Activated B cell treated with CpG ODN at 0.5 μM for 24 hours (primary cell): ENCODE data around the gene ZMYND10. TPM values are rescaled to one million over a fixed set of nuclear protein-coding genes. Genes with fewer than 3 reads are reported as not detected.

Experiments
- ATAC-seq: fragments of 200-7000 bp; cut with Tn5 transposase; one replicate; pipeline ENCODE4 v1.10.0; 2021; ENCODE audit warnings: low read depth, mild to moderate bottlenecking, moderate library complexity
- CTCF ChIA-PET: fragments of 350-600 bp; sonication (Branson Sonifier 250); formaldehyde crosslinking; loops from one replicate; lab custom pipeline; 2021; ENCODE audit warnings: antibody characterized with exemption; lab: Charles Lee
- POLR2A ChIA-PET: fragments of 350-600 bp; sonication (Branson Sonifier 250); formaldehyde crosslinking; loops from one replicate; lab custom pipeline; 2021; ENCODE audit warnings: antibody characterized with exemption; lab: Charles Lee
- DNase-seq: peaks from one replicate; pipeline ENCODE4 v3.0.0; 2022
- H3K27ac Mint-ChIP-seq: one replicate; pipeline ENCODE4 v1.8.0; 2020; ENCODE audit warnings: mixed read lengths
- H3K27me3 Mint-ChIP-seq: one replicate; pipeline ENCODE4 v1.8.0; 2021; ENCODE audit warnings: mixed read lengths
- H3K36me3 Mint-ChIP-seq: one replicate; pipeline ENCODE4 v1.8.0; 2021; ENCODE audit warnings: low read depth, mixed read lengths
- H3K4me1 Mint-ChIP-seq: one replicate; pipeline ENCODE4 v1.8.0; 2021; ENCODE audit warnings: mixed read lengths
- H3K4me3 Mint-ChIP-seq: one replicate; pipeline ENCODE4 v1.8.0; 2020; ENCODE audit warnings: mild to moderate bottlenecking, mixed read lengths
- H3K9me3 Mint-ChIP-seq: one replicate; pipeline ENCODE4 v1.8.0; 2020; ENCODE audit warnings: mixed read lengths
- intact Hi-C: fragments of 100-400 bp; cut with micrococcal nuclease; formaldehyde crosslinking; loops from one replicate; pipeline ENCODE4 v1.15.1; 2024
- total RNA-seq: library from RNA; stranded (reverse); gene quantifications from 2 replicates; pipeline ENCODE4 v1.2.3, GENCODE V29; 2022
- TF ChIP-seq, protein P1 (sequence below): fragments of 200-600 bp; IDR thresholded peaks from one replicate; pipeline ENCODE4 v1.8.0; 2022; ENCODE audit warnings: antibody characterized with exemption, mild to moderate bottlenecking

ZMYND10 gene
- total RNA-seq, 1 donor from 2014 or later, result 0.64 TPM

DNA sequence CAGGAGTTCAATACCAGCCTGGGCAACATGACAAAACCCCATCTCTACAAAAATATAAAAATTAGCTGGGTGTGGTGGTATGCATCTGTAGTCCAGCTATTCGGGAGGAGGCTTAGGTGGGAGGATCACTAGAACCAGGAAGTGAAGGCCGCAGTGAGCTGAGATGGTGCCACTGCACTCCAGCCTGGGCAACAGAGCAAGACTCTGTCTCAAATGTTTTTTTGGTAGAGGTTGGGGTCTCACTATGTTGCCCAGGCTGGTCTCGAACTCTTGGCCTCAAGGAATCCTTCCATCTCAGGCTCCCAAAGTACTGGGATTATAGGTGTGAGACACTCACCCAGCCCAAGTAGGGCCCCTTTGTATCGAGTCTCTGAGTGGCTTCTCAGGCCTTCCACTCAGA is 51.4 kb downstream of the ZMYND10 start:
- Mint-ChIP-seq H3K4me1 (peaks cover 32% of the 10 kb centered on the region), H3K9me3 (no peaks in the 10 kb centered on the region), H3K4me3 (no peak overlapping the region), H3K27ac (no peak overlapping the region), H3K27me3 (no peaks in the 10 kb centered on the region), H3K36me3 (peaks cover 26% of the 10 kb centered on the region)
- TF ChIP-seq, protein P1, sequence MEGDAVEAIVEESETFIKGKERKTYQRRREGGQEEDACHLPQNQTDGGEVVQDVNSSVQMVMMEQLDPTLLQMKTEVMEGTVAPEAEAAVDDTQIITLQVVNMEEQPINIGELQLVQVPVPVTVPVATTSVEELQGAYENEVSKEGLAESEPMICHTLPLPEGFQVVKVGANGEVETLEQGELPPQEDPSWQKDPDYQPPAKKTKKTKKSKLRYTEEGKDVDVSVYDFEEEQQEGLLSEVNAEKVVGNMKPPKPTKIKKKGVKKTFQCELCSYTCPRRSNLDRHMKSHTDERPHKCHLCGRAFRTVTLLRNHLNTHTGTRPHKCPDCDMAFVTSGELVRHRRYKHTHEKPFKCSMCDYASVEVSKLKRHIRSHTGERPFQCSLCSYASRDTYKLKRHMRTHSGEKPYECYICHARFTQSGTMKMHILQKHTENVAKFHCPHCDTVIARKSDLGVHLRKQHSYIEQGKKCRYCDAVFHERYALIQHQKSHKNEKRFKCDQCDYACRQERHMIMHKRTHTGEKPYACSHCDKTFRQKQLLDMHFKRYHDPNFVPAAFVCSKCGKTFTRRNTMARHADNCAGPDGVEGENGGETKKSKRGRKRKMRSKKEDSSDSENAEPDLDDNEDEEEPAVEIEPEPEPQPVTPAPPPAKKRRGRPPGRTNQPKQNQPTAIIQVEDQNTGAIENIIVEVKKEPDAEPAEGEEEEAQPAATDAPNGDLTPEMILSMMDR, result no peak
- no peak for ATAC-seq
- intact Hi-C loops, result loop anchor here (10.0 kb wide), 2 partner anchors 489 to 1269 kb away; partner anchors contain the start of genes IMPDH2, INKA1 and NDUFAF3
- no peak for DNase-seq
- POLR2A ChIA-PET, result interaction anchor here (1.6 kb wide), 1 partner anchor 44 kb away, joined by 5 read pairs; no protein-coding TSS in a partner anchor
- CTCF ChIA-PET, result no interaction called here

DNA sequence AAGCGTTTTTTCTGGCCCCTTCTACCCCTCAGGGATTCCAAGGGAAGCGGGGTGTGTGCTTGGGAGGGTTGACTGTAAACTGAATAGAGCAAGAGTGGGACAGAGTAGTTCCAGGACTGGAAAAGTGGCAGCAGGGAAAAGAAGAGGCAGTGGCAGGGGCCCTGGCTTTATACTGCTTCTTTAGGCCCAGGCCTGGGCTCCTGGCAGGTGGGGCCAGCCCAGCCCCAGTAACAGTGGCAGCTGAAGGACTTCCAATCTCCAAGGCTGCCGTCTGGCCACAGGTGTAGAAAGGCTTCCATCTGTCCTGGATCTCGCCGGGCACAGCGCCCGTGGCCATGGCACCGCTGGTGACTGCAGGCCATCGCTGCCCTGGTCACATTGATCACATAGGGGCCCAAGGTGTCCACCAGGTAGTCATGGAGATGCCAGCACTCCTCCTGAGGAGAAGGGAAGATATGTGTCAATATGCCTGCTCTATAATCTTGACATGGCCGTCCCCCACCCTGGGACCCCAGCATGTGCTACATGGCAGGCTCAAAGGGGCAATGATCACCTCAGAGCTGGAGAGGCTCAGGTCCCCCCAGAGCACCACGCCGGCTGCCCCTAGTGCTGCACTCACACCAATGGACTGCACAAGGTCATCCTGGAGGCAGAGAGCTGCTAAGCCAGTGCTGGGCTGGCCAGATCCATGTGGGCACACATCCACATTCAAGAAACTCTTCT is 52.3 kb downstream of the ZMYND10 start:
- ATAC-seq (no peak), DNase-seq (no peak)
- no peaks in the 10 kb centered on the region for H3K9me3 Mint-ChIP-seq
- H3K27me3 Mint-ChIP-seq, result no peaks in the 10 kb centered on the region
- peaks cover 31% of the 10 kb centered on the region for H3K36me3 Mint-ChIP-seq
- TF ChIP-seq, protein P1, result no peak
- CTCF ChIA-PET, result interaction anchor here (0.6 to 1.5 kb wide), 2 partner anchors 99 to 624 kb away, joined by 4 to 5 read pairs; no protein-coding TSS in a partner anchor
- peak overlapping the region; percentile 86 for H3K4me3 Mint-ChIP-seq
- peaks cover 25% of the 10 kb centered on the region for H3K4me1 Mint-ChIP-seq
- POLR2A ChIA-PET, result interaction anchor here (0.9 to 2.0 kb wide), 5 partner anchors 28 to 204 kb away, joined by 3 to 25 read pairs (median 5); partner anchors contain the start of gene RBM5
- intact Hi-C loops, result loop anchor here (2.0 to 10.0 kb wide), 3 partner anchors 488 to 1268 kb away; partner anchors contain the start of genes AMIGO3, IMPDH2, INKA1 and NDUFAF3
- H3K27ac Mint-ChIP-seq, result peak overlapping the region; percentile 95

DNA sequence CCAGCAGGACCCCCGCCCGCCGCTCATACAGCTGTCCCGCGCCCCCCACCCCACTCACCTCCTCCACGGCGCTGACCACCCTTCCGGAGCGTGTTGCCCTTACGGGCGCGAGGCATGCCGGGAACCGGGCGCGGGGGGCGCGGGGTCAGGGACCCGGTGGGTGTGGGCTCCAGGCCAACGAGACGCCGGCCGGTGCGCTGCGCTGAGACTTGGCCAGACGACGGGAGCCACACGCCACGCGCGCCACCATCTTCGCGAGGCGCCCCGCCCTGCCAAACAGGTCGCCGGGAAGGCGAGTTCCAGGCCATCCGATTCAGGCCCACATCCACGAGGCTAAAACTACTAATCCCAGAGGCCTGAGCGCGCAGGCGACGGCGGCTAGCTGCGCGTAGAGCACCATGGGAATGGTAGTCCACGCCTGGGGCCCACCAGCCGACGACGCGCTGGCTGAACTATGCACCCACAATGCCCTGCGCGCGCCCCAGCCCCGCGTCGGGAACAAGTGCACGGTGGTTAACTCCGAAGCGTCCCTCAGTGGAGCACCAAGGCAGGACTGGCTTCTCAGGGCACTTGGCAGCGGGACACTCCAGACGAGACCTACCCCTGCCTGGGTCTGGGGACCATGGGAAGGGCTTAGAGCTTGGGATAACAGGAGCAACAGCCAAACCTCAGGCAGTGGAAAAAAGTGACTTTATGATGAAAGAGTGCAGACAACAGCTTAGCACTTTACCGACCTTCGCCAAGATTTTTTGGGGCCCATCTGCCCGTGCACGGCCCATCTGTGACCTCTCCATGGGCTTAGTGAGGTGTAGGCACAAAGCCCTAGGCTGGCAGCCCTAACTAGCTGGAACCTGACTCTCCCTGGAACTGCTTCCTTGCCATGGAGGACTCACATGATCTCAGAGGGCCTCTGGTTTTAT is 53.1 kb downstream of the ZMYND10 start, which contains the start of gene IFRD2:
TSS of gene IFRD2 (minus strand) at position 271 of the 920 bp plus-strand sequence. CDS start at position 116, 155 bp downstream.
- intact Hi-C loops, result loop anchor here (1.0 to 10.0 kb wide), 10 partner anchors 29 to 1268 kb away; partner anchors contain the start of genes AMIGO3, CYB561D2, IMPDH2 and INKA1
- Mint-ChIP-seq H3K36me3 (peaks cover 39% of the 10 kb centered on the region), H3K4me3 (peak within 1 kb of the TSS; percentile 86), H3K27ac (peak within 1 kb of the TSS; percentile 95), H3K27me3 (no peaks in the 10 kb centered on the region), H3K9me3 (no peaks in the 10 kb centered on the region), H3K4me1 (peaks cover 20% of the 10 kb centered on the region)
- ChIA-PET CTCF (interaction anchor here (0.6 to 1.8 kb wide), 3 partner anchors 67 to 623 kb away, joined by 4 to 5 read pairs (median 4); no protein-coding TSS in a partner anchor), POLR2A (interaction anchor here (0.9 to 2.0 kb wide), 15 partner anchors 11 to 204 kb away, joined by 3 to 25 read pairs (median 6); partner anchors contain the start of genes CYB561D2, NPRL2, RASSF1 and RBM5)
- TF ChIP-seq, protein P1, result no peak
- DNase-seq, result peak; percentile 87
- ATAC-seq, result peak; percentile 99

Other genes starting within 250 kb of the ZMYND10 start
- gene SEMA3F, start 190.4 kb downstream of the ZMYND10 start, total RNA-seq, result 0.34 TPM in 1 of 2 replicates, not detected in the other
- not detected in 2 replicates for gene GNAT1, start 154.1 kb downstream of the ZMYND10 start, total RNA-seq
- gene SLC38A3, start 140.5 kb downstream of the ZMYND10 start, total RNA-seq, result not detected in 2 replicates
- gene GNAI2, start 109.5 kb downstream of the ZMYND10 start, total RNA-seq, result 281 and 295 TPM in 2 replicates
- gene SEMA3B, start 76.6 kb downstream of the ZMYND10 start, total RNA-seq, result 0.15 TPM in 1 of 2 replicates, not detected in the other
- gene LSMEM2, start 66.6 kb downstream of the ZMYND10 start, total RNA-seq, result not detected in 2 replicates
- gene IFRD2, start 53.3 kb downstream of the ZMYND10 start, total RNA-seq, result 92.2 and 105 TPM in 2 replicates
- gene HYAL3, start 46.3 kb downstream of the ZMYND10 start, total RNA-seq, result 2.0 and 2.5 TPM in 2 replicates
- 23.9 and 24.8 TPM in 2 replicates for gene NAA80, start 46.3 kb downstream of the ZMYND10 start, total RNA-seq
- 0.47 and 0.73 TPM in 2 replicates for gene HYAL1, start 42.2 kb downstream of the ZMYND10 start, total RNA-seq
- gene HYAL2, start 23.0 kb downstream of the ZMYND10 start, total RNA-seq, result 4.2 and 4.4 TPM in 2 replicates
- gene TUSC2, start 17.5 kb downstream of the ZMYND10 start, total RNA-seq, result 32.2 and 33.4 TPM in 2 replicates
- gene RASSF1, start 4.9 kb downstream of the ZMYND10 start, total RNA-seq, result 34.0 and 38.0 TPM in 2 replicates
- 23.6 and 26.4 TPM in 2 replicates for gene NPRL2, start 5.0 kb upstream of the ZMYND10 start, total RNA-seq
- gene CYB561D2, start 5.1 kb upstream of the ZMYND10 start, total RNA-seq, result 22.9 and 26.0 TPM in 2 replicates
- 18.7 and 19.6 TPM in 2 replicates for gene TMEM115, start 13.8 kb upstream of the ZMYND10 start, total RNA-seq
- gene CACNA2D2, start 157.9 kb upstream of the ZMYND10 start, total RNA-seq, result 0.34 and 0.53 TPM in 2 replicates
- gene C3orf18, start 222.0 kb upstream of the ZMYND10 start, total RNA-seq, result 4.5 and 5.9 TPM in 2 replicates
- 23.5 and 26.9 TPM in 2 replicates for gene HEMK1, start 223.8 kb upstream of the ZMYND10 start, total RNA-seq